Measurements from ENCODE around the gene MACROD2. TPM values are rescaled to one million over a fixed set of nuclear protein-coding genes. Genes with fewer than 3 reads are reported as not detected.

MACROD2 gene
- total RNA-seq, 4 donors from 2014 or later: 2.9 to 11.3 (median 8.0) TPM

DNA sequence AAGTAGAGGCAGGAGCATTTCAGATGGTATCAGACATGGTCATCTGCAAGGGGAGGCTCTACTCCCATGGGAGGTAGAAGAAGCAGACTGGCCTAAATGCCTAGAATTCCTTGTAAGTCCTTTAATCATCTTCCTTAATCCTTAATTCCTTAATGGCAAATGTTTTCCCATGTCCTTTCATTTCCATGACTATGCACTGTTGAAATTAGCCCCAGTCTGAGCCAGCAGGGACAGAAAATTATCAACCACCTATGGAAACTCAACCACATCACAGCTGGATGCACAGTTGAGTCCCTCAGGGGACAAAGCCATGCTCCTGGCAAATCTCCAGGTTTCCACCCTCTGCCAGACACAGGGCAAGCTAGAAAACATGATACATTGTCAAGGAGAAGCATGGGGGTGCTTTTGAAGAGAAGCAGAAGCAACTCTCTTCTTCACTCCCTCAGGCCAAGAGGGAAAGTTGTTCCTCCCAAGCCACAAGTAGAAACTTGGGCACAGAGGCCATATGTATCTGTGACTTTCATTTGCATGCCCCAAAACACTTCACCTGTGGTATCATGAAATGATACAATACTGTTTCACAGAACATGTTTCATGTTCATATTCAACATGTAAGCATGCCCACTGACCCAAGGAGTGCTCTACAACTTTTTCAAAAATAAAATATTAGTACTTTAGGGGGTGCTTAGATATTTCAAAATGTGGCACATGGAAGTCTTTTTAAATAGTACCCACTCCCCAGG, 1894.4 kb downstream of the MACROD2 start:
- TF ChIP-seq, protein P1, sequence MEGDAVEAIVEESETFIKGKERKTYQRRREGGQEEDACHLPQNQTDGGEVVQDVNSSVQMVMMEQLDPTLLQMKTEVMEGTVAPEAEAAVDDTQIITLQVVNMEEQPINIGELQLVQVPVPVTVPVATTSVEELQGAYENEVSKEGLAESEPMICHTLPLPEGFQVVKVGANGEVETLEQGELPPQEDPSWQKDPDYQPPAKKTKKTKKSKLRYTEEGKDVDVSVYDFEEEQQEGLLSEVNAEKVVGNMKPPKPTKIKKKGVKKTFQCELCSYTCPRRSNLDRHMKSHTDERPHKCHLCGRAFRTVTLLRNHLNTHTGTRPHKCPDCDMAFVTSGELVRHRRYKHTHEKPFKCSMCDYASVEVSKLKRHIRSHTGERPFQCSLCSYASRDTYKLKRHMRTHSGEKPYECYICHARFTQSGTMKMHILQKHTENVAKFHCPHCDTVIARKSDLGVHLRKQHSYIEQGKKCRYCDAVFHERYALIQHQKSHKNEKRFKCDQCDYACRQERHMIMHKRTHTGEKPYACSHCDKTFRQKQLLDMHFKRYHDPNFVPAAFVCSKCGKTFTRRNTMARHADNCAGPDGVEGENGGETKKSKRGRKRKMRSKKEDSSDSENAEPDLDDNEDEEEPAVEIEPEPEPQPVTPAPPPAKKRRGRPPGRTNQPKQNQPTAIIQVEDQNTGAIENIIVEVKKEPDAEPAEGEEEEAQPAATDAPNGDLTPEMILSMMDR (IDR thresholded peaks at IDR 0.05; ENCODE audit: low read depth): no peak

DNA sequence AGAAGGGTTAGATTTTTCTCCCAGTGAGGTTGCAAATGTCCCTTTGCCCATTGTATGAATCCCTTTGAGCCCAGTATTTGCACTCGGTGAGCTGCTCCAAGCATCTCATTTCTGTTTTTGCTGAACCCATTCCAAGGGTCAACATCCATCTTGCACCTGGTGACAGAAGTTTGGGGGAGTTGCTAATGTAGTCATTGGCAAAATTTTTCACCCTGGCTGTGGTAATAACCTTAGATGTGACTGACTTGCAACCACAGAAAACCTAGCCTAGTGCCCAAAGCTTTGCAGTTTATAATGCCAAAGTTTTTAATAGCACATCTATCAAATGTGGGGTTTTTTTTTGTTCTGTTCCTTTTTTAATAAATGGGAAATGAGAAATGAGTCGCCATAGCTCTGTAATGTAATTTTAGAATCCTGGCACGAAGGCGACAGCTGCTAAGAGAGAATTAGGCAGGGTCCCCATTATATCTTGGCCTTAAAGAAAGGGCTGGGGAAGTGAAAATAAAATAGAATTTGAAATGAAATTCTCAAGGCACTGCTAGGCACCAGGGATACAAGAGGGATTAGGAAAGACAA, 1895.2 kb downstream of the MACROD2 start:
- TF ChIP-seq, protein P1 (IDR thresholded peaks at IDR 0.05; ENCODE audit: low read depth): no peak

DNA sequence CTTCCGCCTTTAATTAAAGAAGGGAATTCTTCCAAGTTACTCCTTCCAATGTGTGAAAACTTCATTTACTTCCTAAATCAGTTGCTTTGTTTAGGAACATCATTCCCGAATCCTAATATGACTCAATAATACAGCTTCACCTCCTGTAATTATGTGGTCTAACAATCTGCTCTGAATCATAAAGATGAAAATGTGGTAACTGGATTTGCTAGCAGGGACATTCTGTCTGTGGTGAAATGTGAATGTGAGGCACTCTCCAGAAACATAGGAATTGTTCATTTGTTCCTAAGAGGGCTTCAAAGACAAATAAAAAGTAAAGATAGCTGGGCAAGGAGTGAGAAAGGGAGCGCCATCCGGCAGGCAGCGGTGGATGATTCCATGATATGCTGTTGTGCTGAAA, 1899.8 kb downstream of the MACROD2 start:
- TF ChIP-seq, protein P1 (IDR thresholded peaks at IDR 0.05; ENCODE audit: low read depth): no peak

DNA sequence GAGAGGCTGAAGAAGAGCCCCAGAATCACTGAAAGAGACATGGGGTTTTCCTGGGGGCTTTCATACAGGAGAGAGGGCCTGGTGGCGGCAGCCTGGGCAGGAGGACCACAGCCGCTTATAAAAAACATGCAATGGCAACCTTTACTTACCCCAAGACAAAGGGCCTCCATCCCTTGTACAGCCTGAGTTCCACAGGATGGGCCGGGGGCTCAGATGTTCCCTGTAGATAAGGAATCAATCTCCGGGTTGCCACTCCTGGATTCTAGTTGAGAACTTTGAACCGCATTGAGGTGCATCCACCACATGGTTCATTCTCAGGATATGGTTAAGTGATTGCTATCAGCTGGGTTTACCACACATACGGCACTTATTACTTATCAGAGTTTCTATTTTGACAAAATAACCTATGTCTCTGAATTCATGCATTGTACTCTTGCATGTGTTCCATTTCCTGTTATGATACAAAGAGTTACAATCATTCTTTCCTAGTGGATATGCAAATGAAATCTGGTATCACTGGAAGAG, 1900.3 kb downstream of the MACROD2 start:
- TF ChIP-seq, protein P1 (IDR thresholded peaks at IDR 0.05; ENCODE audit: low read depth): no peak

DNA sequence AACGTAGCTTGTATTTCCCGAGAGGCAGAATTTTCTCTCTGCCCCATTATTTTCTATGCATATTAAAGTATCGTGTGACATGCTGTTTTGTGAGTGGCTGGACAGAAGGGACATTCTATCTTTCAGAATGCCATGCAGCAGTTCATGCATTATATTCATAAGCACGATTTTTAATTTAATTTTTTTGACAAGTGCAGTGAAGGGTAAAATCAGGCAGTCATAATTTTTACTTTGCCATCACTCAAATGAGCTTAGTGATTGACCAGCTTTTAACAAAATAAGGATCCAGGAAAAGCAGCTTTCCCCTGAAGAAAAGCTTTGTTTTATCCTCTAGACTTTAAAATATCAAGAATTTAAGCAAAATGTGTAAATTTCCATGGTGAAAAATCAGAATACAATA, 1904.7 kb downstream of the MACROD2 start:
- TF ChIP-seq, protein P1 (IDR thresholded peaks at IDR 0.05; ENCODE audit: low read depth): no peak

DNA sequence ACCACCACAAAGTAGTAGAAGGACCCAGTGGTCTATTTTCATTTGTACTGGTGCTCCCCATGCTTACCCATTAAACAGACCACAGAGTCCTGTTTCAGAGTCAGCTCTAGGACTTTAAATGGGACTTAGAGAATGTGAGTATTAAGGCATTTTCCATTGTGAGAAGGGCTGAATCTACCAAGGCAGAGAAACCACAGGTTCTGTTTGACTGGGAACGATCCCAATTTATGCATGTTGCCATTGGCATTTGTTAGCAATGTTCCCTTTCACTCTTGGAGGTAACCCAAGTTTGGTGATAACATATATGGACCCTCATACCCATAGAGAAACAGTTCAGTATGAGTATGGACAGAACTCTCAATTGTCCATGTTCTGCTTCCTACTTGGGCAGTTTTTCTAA, 1905.1 kb downstream of the MACROD2 start:
- TF ChIP-seq, protein P1 (IDR thresholded peaks at IDR 0.05; ENCODE audit: low read depth): no peak

DNA sequence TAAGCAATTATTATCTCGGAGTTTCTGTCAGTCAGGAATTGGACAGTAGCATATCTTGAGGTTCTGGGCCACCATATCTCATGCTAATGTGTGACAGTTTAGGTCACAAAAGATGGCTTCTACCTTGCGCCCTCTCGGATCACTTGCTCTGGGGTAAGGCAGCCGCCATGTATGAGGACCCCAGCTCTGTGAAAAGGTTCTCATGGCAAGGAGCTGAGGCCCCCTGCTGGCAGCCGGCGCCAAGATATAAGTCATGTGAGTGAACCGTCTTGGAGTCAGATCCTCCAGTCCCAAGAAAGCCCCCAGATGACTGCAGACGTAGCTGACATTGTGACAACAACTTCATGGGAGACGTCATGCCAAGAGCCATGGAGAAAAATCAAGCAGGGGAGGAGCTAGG, 1907.2 kb downstream of the MACROD2 start:
- TF ChIP-seq, protein P1 (IDR thresholded peaks at IDR 0.05; ENCODE audit: low read depth): no peak

Measured in subcutaneous adipose tissue (tissue), 4 donors.